Mammary epithelial cell (primary cell): ENCODE measurements around the gene MRPS10.

Experiments used
- EZH2 ChIP-seq: IDR thresholded peaks from 2 replicates; pipeline ENCODE4 v1.6.1; 2012; ENCODE audit warnings: low read length, inconsistent platforms, borderline replicate concordance
- TF ChIP-seq, protein P1 (sequence below), 2 donors: IDR thresholded peaks in 1 of 2; conservative IDR thresholded peaks in 1 of 2; 2 replicates each; pipeline ENCODE4 v1.5.1; 2011 to 2012; ENCODE audit warnings: inconsistent platforms in 2 of 2, low read length in 2 of 2, mild to moderate bottlenecking in 2 of 2, control low read depth in 1 of 2, low read depth in 1 of 2; ENCODE audit not compliant: insufficient read depth in 1 of 2; ENCODE audit errors: extremely low read depth in 1 of 2

DNA sequence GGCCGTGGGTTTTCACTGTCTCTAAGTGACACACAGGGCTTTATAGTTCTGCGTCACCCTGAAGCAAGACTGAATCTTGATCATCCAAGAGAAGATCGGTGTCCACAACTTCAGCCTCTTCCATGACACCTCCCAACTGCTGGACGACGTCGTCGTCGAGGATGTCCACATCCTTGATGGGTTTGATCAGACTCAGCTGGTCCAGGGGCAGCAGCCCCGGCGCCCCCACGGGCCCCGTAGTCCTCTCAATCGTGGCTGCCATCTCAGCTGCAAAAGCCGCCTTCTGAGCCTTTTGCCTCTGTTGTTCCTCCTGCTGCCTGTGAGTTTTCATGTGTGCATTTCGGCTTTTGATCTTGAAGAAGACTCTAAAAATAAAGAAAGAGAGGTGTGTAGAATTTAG is 10.6 kb upstream of the MRPS10 start:
- TF ChIP-seq, protein P1, sequence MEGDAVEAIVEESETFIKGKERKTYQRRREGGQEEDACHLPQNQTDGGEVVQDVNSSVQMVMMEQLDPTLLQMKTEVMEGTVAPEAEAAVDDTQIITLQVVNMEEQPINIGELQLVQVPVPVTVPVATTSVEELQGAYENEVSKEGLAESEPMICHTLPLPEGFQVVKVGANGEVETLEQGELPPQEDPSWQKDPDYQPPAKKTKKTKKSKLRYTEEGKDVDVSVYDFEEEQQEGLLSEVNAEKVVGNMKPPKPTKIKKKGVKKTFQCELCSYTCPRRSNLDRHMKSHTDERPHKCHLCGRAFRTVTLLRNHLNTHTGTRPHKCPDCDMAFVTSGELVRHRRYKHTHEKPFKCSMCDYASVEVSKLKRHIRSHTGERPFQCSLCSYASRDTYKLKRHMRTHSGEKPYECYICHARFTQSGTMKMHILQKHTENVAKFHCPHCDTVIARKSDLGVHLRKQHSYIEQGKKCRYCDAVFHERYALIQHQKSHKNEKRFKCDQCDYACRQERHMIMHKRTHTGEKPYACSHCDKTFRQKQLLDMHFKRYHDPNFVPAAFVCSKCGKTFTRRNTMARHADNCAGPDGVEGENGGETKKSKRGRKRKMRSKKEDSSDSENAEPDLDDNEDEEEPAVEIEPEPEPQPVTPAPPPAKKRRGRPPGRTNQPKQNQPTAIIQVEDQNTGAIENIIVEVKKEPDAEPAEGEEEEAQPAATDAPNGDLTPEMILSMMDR (conservative IDR thresholded peaks at IDR 0.05 in 1 of 2, IDR thresholded peaks at IDR 0.05 in 1 of 2; ENCODE audit: extremely low read depth in 1 of 2, insufficient read depth in 1 of 2, low read depth in 1 of 2, low read length in 2 of 2) = no peak
- TF ChIP-seq EZH2 = no peak
